Stimulated activated CD8-positive, alpha-beta memory T cell treated with anti-CD3 and anti-CD28 coated beads, Interleukin-7, amount 100 ng/mL, for 1 hour (primary cell): ENCODE measurements around the gene MRAP2.
"Not testable (repeated sequence)": the region's sequence is repeated elsewhere in the genome, so short reads cannot be mapped to it uniquely, and the experiment has no call there.

Experiments
- DNase-seq, 2 donors: peaks; one replicate each; pipeline ENCODE4 v3.0.0-alpha.2; 2020; ENCODE audit warnings: low read depth in 2 of 2

Gene MRAP2

GRCh38 chr6:84129588-84129987, 96.0 kb downstream of the MRAP2 start:
- DNase-seq = not testable (repeated sequence)

GRCh38 chr6:84133385-84133784, 99.8 kb downstream of the MRAP2 start:
- not testable (repeated sequence) for DNase-seq

- no peak for DNase-seq
Measured at GRCh38 chr6:84135291-84135690, 101.7 kb downstream of the MRAP2 start.

- no peak for DNase-seq
Measured at GRCh38 chr6:84136364-84137050, 102.9 kb downstream of the MRAP2 start.

GRCh38 chr6:84137051-84137375, 103.4 kb downstream of the MRAP2 start:
- DNase-seq = no peak

- no peak for DNase-seq
Measured at GRCh38 chr6:84137989-84138575, 104.5 kb downstream of the MRAP2 start.

GRCh38 chr6:84139311-84139710, 105.7 kb downstream of the MRAP2 start:
- no peak for DNase-seq
